GM10266 (cell line): ENCODE data around the gene PARVG.

ENCODE experiments used
- DNase-seq: peaks from one replicate; pipeline ENCODE4 v3.0.0; 2012; ENCODE audit errors: extremely low spot score
- TF ChIP-seq, protein P1 (sequence below): IDR thresholded peaks from 2 replicates; pipeline ENCODE4 v1.5.1; 2012; ENCODE audit warnings: mild to moderate bottlenecking, low read depth; ENCODE audit not compliant: control insufficient read depth, insufficient read depth; ENCODE audit errors: missing control alignments

The PARVG gene

DNA sequence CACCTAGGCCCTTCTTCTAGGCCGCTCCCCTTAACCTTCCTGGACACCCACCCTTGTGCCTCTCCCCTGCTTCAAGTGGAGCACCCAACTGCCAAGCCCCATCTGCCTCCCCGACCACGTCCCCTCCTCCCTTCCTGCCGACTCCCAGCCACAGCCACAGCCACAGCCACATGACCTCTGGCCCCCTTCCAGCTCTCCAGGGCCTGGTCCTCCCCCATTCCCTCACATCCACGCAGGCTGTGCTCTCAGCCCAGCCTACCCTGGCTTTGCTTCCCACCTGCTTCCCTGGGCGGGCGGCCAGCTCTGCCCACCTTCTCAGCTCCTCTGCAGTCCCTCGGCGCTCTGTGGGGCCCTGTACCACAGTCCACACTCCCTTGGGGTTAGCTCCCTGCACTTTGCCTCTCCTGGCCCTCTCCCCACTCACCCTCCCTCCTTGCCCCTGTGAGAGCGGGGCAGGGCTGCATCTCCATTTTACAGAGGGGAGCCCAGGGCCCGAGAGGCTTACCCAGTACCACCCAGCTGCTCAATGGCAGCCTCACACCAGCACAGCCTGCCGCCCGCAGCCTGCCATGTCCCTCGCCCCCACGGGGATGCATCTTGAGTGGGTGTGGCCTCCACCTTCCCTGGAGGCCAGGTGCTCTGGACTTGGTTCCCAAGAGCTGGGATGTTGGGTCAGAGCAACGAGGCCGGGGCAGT lies 20.3 kb downstream of the PARVG start:
- no peak for DNase-seq
- TF ChIP-seq, protein P1, sequence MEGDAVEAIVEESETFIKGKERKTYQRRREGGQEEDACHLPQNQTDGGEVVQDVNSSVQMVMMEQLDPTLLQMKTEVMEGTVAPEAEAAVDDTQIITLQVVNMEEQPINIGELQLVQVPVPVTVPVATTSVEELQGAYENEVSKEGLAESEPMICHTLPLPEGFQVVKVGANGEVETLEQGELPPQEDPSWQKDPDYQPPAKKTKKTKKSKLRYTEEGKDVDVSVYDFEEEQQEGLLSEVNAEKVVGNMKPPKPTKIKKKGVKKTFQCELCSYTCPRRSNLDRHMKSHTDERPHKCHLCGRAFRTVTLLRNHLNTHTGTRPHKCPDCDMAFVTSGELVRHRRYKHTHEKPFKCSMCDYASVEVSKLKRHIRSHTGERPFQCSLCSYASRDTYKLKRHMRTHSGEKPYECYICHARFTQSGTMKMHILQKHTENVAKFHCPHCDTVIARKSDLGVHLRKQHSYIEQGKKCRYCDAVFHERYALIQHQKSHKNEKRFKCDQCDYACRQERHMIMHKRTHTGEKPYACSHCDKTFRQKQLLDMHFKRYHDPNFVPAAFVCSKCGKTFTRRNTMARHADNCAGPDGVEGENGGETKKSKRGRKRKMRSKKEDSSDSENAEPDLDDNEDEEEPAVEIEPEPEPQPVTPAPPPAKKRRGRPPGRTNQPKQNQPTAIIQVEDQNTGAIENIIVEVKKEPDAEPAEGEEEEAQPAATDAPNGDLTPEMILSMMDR = no peak

DNA sequence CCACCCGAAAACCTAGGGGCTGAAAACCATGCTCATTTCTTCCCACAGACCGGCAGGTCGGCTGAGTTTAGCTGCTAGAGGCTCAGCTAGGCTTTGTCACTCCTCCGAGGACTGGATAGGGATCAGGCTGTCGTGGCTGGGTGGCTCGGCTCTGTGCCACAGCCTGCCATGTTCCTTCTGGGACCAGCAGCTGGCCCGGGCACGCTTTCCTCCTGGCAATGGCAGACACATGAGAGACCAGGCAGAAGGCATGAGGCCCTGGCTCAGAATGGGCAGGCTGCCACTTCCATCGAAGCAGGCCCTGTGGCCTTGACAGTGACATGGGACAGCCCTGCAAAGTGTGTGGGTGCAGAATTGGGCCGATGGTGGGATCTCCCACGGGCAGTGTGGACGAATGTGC lies 20.9 kb downstream of the PARVG start:
- TF ChIP-seq, protein P1 = no peak

DNA sequence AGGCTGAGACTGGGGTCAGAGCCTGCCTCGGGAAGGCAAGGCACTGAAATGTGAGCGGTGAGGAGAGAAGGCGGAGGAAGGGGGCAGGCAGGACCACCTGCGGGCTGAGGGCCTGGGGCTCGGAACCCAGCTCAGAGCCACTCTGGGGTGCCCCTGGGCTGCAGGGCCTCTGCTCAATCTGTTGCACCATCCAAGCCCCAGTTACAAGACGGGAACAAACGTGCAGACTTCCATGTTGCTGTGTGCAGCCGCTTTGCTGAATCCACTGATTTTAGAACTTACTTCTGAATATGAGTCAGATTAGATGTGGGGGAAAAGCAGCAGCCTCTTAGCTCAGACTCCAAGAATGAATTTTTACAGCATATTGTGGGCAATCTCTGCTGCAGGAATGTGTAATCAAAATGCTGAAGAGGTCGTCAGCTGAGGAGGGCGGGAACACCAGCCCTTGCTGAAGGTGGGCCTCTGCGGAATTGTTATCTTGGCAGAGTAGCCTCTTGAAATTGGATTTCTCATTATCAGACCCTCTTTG lies 21.6 kb downstream of the PARVG start:
- DNase-seq = no peak
- TF ChIP-seq, protein P1 = no peak

More for the DNA sequence above, 20.9 kb downstream of the PARVG start:
- DNase-seq = no peak

GRCh38 chr22:44203203-44203602 lies 22.5 kb downstream of the PARVG start:
- no peak for DNase-seq
- TF ChIP-seq, protein P1 = no peak

DNA sequence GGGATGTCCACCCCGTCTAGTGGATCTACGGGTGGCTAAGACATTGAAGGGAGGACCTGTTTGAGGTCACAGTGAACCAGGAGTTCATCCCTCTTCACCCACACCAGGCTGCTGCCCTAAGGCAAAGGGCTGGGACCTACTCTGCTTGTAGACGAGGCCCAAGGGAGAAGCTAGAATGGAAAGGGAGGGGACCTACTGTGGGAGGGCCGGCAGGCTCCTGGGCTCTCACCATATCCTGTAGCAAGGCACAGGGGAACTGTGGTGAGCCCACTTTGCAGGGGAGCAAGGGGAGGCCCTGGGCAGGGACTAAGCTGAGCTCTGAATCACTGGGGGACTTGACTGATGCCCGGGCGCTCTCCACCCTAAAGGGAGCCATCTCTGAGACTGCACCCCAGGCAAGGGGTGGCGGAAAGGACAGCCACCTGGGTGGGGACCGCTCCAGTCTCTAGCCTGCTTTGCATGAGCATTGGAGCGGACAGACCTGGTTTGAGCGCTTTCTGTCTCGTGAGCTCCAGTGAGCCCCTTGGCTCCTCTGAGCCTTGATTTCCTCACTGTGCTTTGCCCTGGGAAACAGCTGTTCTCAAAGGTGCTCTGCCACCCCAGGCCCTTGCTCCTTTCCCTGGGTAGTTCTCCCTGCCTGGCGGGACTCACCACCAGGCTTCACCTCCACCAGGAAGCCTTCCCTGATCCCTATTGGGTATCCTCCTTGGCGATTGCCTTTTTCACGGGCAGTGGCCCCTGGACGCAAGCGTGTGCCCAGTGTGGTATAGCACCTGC lies 24.2 kb downstream of the PARVG start:
- TF ChIP-seq, protein P1 = no peak
- no peak for DNase-seq

DNA sequence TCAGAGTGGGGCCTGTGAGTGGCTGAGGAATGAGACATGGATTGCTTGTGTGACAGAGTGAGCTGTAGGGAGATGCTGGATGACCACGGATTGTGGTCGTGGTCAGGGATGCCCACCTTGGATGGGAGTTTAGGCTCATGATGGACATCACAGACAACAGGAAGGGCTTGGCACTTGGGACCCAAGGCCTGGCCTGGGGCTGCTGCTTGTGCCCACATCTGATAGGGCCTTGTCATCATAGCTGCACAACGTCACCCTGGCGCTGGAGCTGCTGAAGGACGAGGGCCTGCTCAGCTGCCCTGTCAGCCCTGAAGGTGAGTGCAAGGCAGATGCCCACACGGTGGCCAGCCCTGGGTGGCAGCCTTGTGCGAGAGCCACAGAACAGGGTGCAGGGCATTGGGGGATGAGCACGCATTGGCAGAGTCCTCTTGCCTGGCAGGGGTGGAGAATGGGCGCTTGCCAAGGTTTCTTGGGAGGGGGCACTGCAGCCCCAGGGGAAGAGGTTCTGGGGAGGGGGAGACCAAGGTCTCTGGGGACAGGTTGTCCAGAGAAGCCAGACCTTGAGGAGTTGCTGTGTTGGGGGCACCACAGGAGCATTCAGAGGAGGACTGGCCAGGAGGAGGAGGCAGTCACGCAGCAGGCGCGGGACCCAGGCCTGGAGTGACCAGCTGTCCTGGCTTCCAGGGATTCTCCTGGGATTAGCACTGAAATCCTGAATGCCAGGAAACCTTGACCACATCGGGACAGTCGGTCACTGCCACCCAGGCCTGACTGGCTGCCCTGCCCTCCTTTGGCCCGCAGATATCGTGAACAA lies 25.0 kb downstream of the PARVG start:
- DNase-seq = no peak

More for the DNA sequence above, 25.0 kb downstream of the PARVG start:
- TF ChIP-seq, protein P1 = no peak
